Endodermal cell (in vitro differentiated cells): Measurements from ENCODE around the gene BRSK2. TPM values are rescaled to one million over a fixed set of nuclear protein-coding genes. Genes with fewer than 3 reads are reported as not detected.
A peak's percentile ranks its signal among the peaks of the same experiment; 100 is the strongest.

Source experiments
- DNase-seq: peaks from one replicate; pipeline ENCODE4 v3.0.0-alpha.2; 2017
- H3K27ac ChIP-seq: 2 replicates; pipeline ENCODE4 v1.5.1; 2013; ENCODE audit warnings: mild to moderate bottlenecking, low read depth, low read length, moderate library complexity
- H3K27me3 ChIP-seq: 2 replicates; pipeline ENCODE4 v1.6.1; 2013; ENCODE audit warnings: mild to moderate bottlenecking, low read length, moderate library complexity; ENCODE audit not compliant: insufficient read depth, control insufficient read depth, poor library complexity, severe bottlenecking
- H3K36me3 ChIP-seq: 2 replicates; pipeline ENCODE4 v1.7.0; 2013; ENCODE audit warnings: mild to moderate bottlenecking, low read length, moderate library complexity; ENCODE audit not compliant: control insufficient read depth, insufficient read depth
- H3K4me1 ChIP-seq: one replicate; pipeline ENCODE4 v1.7.0; 2013; ENCODE audit warnings: low read length; ENCODE audit not compliant: control insufficient read depth, insufficient read depth
- H3K4me3 ChIP-seq: 2 replicates; pipeline ENCODE4 v1.5.1; 2013; ENCODE audit warnings: mild to moderate bottlenecking, low read length, moderate library complexity
- H3K9ac ChIP-seq: 2 replicates; pipeline ENCODE4 v1.6.1; 2013; ENCODE audit warnings: mild to moderate bottlenecking, low read length, moderate library complexity; ENCODE audit not compliant: poor library complexity, severe bottlenecking; ENCODE audit errors: extremely low read depth
- H3K9me3 ChIP-seq: 2 replicates; pipeline ENCODE4 v1.6.1; 2013; ENCODE audit warnings: mild to moderate bottlenecking, low read length, moderate library complexity; ENCODE audit not compliant: control insufficient read depth
- H3K27ac Mint-ChIP-seq: 2 replicates; pipeline ENCODE4 v1.8.0; 2020; ENCODE audit warnings: mixed read lengths
- H3K27me3 Mint-ChIP-seq: 2 replicates; pipeline ENCODE4 v1.8.0; 2021; ENCODE audit warnings: mild to moderate bottlenecking, mixed read lengths; ENCODE audit not compliant: insufficient read depth
- H3K36me3 Mint-ChIP-seq: 2 replicates; pipeline ENCODE4 v1.8.0; 2020; ENCODE audit warnings: low read depth, mixed read lengths
- H3K4me1 Mint-ChIP-seq: 2 replicates; pipeline ENCODE4 v1.8.0; 2020; ENCODE audit warnings: mixed read lengths
- H3K4me3 Mint-ChIP-seq: 2 replicates; pipeline ENCODE4 v1.8.0; 2020; ENCODE audit warnings: mild to moderate bottlenecking, moderate library complexity, mixed read lengths
- H3K9me3 Mint-ChIP-seq: 2 replicates; pipeline ENCODE4 v1.8.0; 2020; ENCODE audit warnings: mild to moderate bottlenecking, mixed read lengths
- WGBS, 2 experiments: methylation state at CpG; one replicate each; pipeline versions ENCODE4 v1.1.5 to v1.1.7; 2013; ENCODE audit warnings: missing lambda C conversion rate in 2 of 2, mixed read lengths in 1 of 2; ENCODE audit not compliant: insufficient coverage in 1 of 2, insufficient read length in 1 of 2; 5-methylcytosine and 5-hydroxymethylcytosine counted together
- total RNA-seq, 2 donors: library from RNA; stranded (reverse); fragmentation: NEBNext Ultra II Directional in 1 of 2; extraction: Animal tissue kit (Norgen Biotek cat#: 25700) in 1 of 2; gene quantifications; 2 replicates in 1 of 2; 3 replicates in 1 of 2; pipeline ENCODE4 v1.2.1, GENCODE V29; 2021
- TF ChIP-seq, protein P1 (sequence below): fragments of 200-600 bp; sonication (generic); conservative IDR thresholded peaks from 2 replicates; pipeline ENCODE4 v1.5.0; 2021; ENCODE audit warnings: antibody characterized with exemption, mild to moderate bottlenecking

BRSK2 gene
- total RNA-seq, 2 donors from 2014 or later, result 9.4 to 10.3 TPM

DNA sequence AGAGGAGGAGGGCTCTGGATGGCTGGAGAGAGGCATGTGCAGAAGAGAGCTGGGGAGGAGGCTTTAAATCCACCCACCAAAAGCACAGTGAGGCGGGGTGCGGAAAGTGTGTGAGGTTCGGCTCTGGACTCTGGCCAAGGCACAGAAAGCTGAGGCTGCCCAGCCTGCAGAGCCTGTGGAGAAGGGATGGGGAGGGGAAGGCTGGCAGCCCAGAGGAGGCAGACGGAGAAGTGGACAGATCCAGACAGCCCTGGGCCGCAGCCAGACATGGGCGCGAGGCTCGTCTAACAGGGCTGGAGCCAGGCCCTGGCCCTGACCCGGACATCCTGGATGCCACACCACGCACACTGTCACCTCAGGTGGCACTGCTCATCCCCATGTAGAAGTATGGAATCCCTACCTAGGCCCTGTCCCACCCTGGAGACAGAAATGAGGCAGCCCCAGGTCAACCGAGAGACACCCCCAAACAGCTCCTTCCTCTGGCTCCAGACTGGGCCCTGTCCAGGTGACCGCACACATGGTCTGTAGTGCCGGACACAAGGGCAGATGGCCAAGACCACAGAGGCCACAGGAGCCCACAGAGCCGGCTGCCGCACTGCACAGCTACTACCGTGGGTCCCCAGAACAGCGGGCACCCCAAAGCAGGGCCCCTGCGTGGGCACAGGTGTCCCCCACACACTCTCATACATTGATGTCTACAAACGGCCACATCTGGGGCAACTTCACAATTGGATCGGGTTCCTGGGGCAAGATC lies 113.4 kb downstream of the BRSK2 start:
- TF ChIP-seq, protein P1, sequence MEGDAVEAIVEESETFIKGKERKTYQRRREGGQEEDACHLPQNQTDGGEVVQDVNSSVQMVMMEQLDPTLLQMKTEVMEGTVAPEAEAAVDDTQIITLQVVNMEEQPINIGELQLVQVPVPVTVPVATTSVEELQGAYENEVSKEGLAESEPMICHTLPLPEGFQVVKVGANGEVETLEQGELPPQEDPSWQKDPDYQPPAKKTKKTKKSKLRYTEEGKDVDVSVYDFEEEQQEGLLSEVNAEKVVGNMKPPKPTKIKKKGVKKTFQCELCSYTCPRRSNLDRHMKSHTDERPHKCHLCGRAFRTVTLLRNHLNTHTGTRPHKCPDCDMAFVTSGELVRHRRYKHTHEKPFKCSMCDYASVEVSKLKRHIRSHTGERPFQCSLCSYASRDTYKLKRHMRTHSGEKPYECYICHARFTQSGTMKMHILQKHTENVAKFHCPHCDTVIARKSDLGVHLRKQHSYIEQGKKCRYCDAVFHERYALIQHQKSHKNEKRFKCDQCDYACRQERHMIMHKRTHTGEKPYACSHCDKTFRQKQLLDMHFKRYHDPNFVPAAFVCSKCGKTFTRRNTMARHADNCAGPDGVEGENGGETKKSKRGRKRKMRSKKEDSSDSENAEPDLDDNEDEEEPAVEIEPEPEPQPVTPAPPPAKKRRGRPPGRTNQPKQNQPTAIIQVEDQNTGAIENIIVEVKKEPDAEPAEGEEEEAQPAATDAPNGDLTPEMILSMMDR, result no peak
- no peak for DNase-seq
- Histone ChIP-seq H3K36me3 (no peaks in the 10 kb centered on the region), H3K4me1 (peaks cover 7% of the 10 kb centered on the region), H3K27me3 (no peaks in the 10 kb centered on the region), H3K4me3 (no peak overlapping the region), H3K27ac (peak overlapping the region; percentile 53), H3K9me3 (no peaks in the 10 kb centered on the region), H3K9ac (no peak overlapping the region)
- no peaks in the 10 kb centered on the region for H3K27me3 Mint-ChIP-seq
- 86% methylated on average over 18 to 20 of the region's 20 CpGs for WGBS, 2 experiments
- H3K36me3 Mint-ChIP-seq, result peaks cover 14% of the 10 kb centered on the region
- H3K4me3 Mint-ChIP-seq, result no peak overlapping the region
- H3K4me1 Mint-ChIP-seq, result peaks cover 7% of the 10 kb centered on the region
- peaks cover 6% of the 10 kb centered on the region for H3K9me3 Mint-ChIP-seq
- no peak overlapping the region for H3K27ac Mint-ChIP-seq

DNA sequence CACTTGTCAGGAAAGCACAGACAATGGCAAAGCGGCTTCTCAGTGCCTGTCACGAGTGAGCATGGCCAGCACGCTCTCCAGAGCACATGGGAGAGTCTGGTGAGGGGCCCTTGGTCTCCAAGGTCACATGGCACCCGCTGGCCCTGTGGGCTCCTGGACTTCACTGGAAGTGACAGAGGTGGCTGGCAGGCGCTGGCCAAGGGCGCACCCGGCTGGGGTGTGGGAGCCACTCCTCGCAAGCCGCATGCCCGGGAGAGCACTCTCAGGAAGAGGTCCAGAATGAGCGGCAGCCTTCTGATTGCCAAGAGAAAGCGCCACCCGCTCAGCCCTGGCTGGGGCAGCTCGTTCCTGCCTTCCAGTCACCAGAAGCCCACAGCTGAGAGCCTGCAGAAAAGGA lies 114.0 kb downstream of the BRSK2 start:
- Histone ChIP-seq H3K4me3 (no peak overlapping the region), H3K9ac (no peak overlapping the region), H3K9me3 (no peaks in the 10 kb centered on the region), H3K27me3 (no peaks in the 10 kb centered on the region), H3K27ac (no peak overlapping the region), H3K36me3 (no peaks in the 10 kb centered on the region), H3K4me1 (peaks cover 7% of the 10 kb centered on the region)
- Mint-ChIP-seq H3K27me3 (no peaks in the 10 kb centered on the region), H3K4me3 (no peak overlapping the region), H3K4me1 (peaks cover 7% of the 10 kb centered on the region), H3K9me3 (peaks cover 6% of the 10 kb centered on the region), H3K36me3 (peaks cover 14% of the 10 kb centered on the region), H3K27ac (no peak overlapping the region)
- TF ChIP-seq, protein P1, result no peak
- no peak for DNase-seq
- 93% methylated on average over 10 to 14 of the region's 14 CpGs for WGBS, 2 experiments

DNA sequence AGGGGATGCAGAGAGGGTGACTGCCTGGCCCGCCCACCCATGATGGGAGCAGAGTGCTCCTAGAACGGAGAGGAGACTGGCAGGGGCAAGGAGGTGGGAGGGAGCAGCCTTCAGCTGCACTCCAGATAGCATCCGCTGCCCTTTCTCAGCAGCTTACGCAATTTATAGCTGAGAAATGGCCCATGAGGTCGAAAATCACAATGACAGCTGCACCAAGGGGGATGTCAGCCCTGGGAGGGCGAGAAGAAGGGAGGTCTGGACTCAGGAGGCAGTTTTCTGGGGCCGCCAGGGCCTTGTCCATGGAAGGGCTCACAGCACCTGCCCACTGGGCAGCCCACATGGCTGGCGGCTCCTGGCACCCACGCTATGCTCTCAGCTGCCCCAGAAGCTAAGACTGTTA lies 114.4 kb downstream of the BRSK2 start:
- WGBS, 2 experiments, result 79 to 90% methylated on average over 6 to 9 of the region's 9 CpGs
- Histone ChIP-seq H3K4me1 (peaks cover 7% of the 10 kb centered on the region), H3K4me3 (no peak overlapping the region), H3K27ac (no peak overlapping the region), H3K36me3 (no peaks in the 10 kb centered on the region), H3K9ac (no peak overlapping the region), H3K9me3 (no peaks in the 10 kb centered on the region), H3K27me3 (no peaks in the 10 kb centered on the region)
- H3K9me3 Mint-ChIP-seq, result peaks cover 2% of the 10 kb centered on the region
- peaks cover 7% of the 10 kb centered on the region for H3K4me1 Mint-ChIP-seq
- H3K4me3 Mint-ChIP-seq, result no peak overlapping the region
- no peak overlapping the region for H3K27ac Mint-ChIP-seq
- peaks cover 9% of the 10 kb centered on the region for H3K36me3 Mint-ChIP-seq
- TF ChIP-seq, protein P1, result no peak
- no peak for DNase-seq
- no peaks in the 10 kb centered on the region for H3K27me3 Mint-ChIP-seq
